Measurements from ENCODE around the gene PLEKHG4.

PLEKHG4 gene

GRCh38 chr16:67287960-67288359 is 8.6 kb downstream of the PLEKHG4 start:
- DNase-seq (ENCODE audit: low read depth in 2 of 2) = no peak

DNA sequence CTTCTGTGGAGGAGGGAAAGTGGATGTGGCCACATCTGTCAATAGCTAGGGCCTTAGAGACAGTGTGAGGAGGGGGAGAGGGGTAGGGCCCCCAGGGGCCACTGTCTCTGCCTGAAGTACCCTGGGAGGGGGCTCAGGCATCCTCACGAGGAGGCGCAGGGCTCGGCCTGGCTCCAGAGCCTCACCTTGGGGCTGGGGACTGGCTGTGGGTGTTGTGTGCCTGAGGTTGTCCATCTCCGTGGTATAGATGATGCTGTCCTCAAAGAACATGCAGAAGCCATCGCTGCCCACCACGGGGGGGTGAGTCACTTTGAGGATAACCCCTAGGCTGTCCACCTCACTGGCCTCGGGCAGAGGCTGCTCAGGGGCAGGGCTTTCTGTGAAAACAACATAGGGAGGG is 12.1 kb downstream of the PLEKHG4 start:
- no peak for DNase-seq (ENCODE audit: low read depth in 2 of 2)

- no peak for DNase-seq (ENCODE audit: low read depth in 2 of 2)
These were observed 14.9 kb downstream of the PLEKHG4 start for GRCh38 chr16:67294171-67294757.

DNA sequence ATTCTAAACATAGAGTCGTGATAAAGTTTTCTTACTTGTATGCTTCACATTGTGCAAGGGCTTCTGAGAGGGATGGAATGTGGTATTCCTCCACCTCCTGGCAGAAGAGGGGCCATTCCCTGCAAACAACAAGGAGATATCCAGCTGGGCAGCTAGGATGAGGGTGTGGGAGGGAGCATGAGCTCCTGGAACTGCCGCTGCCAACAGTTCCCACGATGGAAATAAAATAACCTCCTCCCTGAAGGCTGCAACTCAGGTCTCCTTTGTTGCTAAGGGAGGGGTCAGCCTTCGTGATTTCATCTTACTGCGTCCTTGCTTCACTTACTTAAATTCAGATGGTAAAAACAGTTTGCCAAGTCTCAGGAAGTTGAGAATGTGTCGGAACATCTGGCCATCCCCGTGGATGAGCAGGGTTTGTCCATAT is 15.6 kb downstream of the PLEKHG4 start:
- DNase-seq (ENCODE audit: low read depth in 2 of 2) = no peak

- DNase-seq (ENCODE audit: low read depth in 2 of 2) = no peak
These were observed 17.1 kb downstream of the PLEKHG4 start for GRCh38 chr16:67296420-67296819.

DNA sequence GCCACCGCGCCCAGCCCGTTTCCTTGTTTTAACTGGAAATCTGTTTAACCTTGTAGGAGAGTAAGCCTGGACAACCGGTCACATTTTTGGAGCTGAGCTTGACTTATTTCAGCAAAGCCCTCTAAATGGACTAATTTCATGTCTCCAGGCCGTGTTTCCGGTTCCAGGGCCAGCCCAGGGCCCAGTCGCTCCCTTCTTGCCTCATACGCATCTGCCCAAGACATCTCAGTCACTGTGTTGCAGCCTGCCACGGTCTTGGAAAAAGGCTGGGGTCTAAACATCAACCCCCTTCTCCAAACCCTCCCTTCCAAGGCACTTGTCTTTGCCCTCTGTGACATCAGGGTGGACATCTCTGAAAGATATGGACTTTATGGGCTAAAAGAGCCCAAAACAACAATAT is 18.9 kb downstream of the PLEKHG4 start:
- DNase-seq (ENCODE audit: low read depth in 2 of 2) = no peak

DNA sequence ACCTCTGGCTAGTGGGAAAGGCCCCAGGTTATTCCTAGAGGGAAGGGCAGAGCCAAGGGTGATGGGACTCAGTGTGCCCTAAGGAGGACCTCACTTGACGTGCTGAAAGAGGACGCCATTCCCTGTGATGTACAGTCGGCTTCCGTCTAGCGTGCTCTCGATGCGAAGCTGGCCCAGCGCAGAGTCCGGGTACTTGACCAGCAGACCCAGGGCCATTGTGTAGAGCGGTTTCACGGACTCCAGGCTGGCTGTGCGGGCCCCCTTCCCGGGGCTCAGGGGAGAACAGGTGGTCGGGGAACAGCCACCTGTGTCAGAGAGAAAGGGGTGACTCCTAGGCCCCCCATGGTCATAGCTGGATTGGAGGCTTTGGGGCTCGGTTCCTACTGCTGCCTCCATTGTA is 19.9 kb downstream of the PLEKHG4 start:
- DNase-seq (ENCODE audit: low read depth in 2 of 2) = no peak

- no peak for DNase-seq (ENCODE audit: low read depth in 2 of 2)
These were observed 21.9 kb downstream of the PLEKHG4 start for GRCh38 chr16:67301080-67301782.

GRCh38 chr16:67302076-67302475 is 22.7 kb downstream of the PLEKHG4 start:
- DNase-seq (ENCODE audit: low read depth in 2 of 2) = no peak

- DNase-seq (ENCODE audit: low read depth in 2 of 2) = no peak
These were observed 23.6 kb downstream of the PLEKHG4 start for GRCh38 chr16:67302970-67303369.

DNA sequence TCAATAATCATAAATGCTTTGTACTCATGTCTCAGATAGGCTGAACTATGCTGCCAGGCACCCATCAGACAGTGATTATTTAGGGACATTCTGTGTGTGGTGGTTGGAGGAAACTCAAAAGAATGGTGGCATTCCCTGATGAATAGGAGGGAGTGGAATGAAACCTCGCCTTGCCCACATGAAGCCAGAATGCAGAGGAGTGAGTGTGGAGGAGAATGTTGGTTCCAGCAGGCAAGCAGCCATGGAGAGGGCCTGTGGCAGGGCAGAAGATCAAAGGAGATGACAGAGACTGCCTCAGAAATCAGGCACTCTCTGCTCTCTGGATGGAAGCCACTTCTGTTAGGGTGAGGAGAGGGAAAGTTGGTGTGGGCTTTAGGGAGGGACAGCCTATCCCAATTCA is 24.7 kb downstream of the PLEKHG4 start:
- DNase-seq (ENCODE audit: low read depth in 2 of 2) = no peak

GRCh38 chr16:67305216-67306071 is 26.1 kb downstream of the PLEKHG4 start:
- DNase-seq (ENCODE audit: low read depth in 2 of 2) = no peak

DNA sequence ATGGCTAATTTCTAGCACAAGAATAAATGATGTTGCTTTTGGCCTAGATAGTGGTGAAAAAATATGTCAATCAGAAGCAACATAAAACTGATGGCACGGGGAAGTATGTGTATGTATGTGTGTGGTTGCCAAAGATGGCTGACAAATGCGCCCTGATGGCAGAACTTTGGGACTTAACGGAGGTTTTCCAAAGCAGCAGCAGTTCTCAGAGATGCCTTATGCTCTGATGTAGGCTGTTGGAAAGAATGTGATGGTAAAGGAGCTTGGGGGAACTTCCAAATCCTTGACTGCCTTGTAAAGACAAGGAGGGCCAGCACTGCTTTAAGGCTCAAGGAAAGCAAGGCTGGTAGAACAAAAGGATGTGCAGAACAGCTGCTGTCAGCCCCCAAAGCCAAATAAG is 31.2 kb downstream of the PLEKHG4 start:
- DNase-seq (ENCODE audit: low read depth in 2 of 2) = no peak

DNA sequence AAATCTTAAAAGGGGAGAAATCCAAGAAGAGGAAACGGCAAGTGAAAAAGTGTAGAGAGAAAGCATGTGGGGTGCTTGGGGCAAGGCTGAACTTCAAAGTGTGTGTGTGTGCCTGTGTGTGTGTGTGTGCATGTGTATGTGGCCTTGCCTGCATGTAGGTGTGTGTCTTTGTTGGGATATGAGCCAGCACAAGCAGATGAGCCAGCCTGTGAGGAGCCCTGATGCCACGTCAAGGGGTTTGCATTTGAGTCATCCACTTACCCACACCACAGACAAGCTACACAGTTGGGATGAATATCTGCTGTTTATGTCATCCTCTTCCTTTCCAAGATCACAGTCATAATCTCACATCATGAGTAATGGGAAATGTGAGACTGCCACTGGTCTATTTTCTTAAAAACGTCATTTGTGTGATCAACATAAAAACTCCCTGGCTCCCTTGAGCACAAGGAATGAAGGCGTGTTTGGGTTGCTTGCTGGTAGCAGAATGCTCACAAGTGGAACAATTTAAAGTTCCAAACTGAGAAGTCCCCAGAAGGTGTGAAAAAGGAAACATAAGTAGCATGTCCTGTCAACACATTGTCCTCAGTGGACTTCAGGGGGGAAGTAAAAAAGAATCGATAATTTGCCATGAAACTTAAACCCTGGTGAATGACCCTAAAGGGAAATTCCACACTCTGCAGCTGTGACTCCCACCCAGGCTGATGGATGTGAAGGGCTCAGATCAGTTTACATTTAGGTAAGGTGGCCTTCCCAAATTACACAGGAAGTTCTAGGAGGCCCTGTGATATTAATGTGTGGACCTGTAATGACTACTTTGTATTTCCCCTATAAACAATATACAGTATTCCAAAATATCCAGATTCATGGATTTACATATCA is 32.5 kb downstream of the PLEKHG4 start:
- DNase-seq (ENCODE audit: low read depth in 2 of 2) = peak in 1 of 2 donors; percentile 54

DNA sequence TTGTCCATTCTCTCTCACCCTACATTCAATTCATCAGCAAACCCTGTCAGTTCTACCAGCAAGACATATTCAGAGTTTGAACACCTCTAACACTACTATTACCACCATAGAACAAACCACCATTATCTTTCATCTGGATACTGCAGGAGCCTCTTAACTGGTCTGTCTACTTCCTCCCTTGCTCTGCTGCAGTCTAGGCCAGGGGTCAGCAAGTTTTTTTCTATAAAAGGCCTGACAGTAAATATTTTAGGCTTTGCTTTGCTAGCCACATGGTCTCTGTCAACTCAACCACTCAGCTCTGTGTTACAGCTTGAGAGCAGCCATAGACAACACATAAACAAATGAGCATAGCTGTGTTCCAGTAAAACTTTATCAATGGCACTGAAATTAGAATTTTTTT is 33.4 kb downstream of the PLEKHG4 start:
- DNase-seq (ENCODE audit: low read depth in 2 of 2) = no peak

DNA sequence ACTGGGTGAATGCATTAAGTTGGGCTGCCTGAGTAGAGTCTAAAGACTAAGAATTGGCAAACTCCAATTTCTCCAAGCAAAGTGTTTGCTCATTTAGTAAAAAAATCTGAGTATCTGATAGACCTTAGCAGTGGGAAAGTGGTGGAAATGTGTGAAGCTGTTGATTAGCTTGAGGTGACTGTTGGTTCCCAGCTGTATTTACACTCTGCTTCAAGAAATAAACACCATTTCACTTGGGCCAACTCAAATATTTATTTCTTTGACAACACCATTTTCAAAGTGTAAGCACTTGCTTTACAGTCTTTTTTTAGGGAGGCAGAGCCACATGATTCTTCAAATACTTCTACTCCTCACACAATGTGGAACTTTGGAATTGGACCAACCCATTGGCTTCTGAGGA is 38.5 kb downstream of the PLEKHG4 start:
- no peak for DNase-seq (ENCODE audit: low read depth in 2 of 2)

DNA sequence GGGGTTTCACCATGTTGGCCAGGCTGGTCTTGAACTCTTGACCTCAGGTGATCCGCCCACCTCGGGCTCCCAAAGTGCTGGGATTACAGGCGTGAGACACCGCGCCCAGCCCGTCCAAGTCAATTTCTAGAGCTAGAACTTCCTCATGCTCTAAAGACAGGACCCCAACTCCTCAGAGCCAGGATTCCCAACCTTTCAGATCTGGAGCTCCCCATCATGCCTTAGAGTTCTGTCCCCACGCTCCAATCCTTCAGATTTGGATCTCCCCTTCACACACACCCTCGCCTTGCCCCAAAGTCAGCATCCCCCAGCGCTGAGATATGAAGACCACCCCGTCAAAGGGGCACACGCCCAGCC is 46.8 kb downstream of the PLEKHG4 start:
- no peak for DNase-seq (ENCODE audit: low read depth in 2 of 2)

DNA sequence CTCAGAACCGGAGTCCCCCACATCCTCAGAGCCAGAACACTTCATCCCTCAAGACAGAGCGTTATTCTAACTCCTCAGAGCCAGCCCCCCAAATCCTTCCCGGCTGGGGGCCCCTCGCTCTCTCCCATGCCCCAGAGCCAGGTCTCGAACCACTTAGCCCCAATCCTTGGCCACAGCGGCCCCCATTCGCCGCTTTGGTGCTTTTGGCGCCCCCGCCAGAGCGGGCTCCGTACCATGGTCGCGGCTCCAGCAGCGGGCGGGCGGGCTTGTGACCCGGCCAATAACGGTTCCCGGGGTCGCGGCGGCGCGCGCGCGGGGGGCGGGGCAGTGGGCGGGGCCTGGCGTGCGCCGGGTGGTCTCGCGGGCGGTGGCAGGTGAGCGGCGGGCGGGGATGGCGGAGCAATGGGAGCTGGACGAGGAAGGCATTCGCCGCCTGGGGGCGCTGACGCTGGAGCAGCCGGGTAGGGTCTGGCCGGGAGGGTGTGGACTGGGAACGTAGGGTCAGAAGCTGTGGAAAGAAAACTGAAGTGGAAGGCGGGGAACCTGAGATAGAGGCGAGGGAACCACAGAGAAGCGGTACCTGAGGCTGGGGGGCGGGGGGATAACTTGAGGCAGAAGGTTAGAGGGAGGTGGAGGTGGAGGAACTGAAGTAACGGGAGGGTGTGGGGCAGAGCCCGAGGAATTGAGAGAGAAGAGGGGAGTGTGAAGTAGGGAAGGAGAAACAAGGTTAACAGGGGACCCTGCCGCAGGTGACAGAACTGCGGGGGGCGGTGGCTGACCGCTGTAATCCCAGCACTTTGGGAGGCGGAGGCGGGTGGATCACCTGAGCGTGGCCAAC is 47.4 kb downstream of the PLEKHG4 start, which contains the start of the genes KCTD19 and LRRC36:
KCTD19 (minus strand) TSS at position 270 of the 838 bp plus-strand sequence; CDS start at position 236, 34 bp downstream.
LRRC36 (plus strand) TSS at position 344 of the 838 bp plus-strand sequence; CDS start at position 392, 48 bp downstream.
- DNase-seq (ENCODE audit: low read depth in 2 of 2) = peak; percentile 11 to 45

DNA sequence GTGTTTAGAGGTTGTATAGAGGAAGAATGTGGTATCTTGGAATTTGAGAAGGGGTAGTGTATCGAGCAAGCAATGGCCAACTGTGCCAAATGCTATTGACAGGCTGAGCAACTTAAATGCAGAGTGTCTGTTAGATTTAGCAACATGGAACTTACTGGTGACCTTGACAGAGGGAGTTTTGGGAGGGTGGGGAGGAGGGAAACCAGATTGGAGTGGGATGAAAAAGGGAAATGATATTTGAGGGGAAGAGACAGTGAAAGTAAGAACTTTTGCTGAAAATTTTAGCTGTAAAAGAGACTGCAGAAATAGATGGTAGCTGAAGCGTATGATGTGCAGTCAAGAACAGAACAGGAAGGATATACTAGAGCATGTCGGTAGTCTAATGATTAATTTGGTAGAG is 48.4 kb downstream of the PLEKHG4 start:
- no peak for DNase-seq (ENCODE audit: low read depth in 2 of 2)

DNA sequence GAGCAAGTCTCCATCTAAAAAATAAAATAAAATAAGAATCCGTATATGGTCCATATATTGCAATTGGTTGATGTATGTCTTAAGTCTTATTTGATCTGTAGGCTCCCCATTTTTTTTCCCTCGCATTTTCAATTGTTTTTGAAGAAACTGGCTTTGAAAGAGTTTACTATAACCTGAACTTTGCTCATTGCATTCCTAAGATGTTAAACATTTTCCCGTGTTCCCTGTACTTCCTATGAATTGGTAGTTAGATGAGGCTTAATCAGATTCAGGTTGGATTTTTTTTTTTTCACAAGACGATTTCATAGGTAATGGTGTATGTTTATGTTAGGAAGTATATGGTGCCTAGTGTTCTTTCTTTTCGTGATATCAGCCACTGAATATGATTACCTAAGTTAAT is 50.6 kb downstream of the PLEKHG4 start:
- DNase-seq (ENCODE audit: low read depth in 2 of 2) = no peak

DNA sequence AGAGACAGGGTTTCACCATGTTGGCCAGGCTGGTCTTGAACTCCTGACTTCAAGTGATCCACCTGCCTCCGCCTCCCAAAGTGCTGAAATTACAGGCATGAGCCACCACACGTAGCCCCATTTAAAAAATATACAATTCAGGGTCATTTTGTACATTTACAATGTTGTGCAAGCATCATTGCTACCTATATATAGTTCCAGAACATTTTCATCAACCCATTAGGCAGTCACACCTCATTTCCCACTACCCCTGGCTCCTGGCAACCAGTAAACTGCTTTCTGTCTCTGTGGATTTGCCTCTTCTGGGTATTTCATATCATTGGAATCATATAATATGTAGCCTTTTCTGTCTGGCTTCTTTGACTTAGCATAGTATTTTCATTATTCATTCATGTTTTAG is 54.0 kb downstream of the PLEKHG4 start:
- DNase-seq (ENCODE audit: low read depth in 2 of 2) = no peak
